Subcutaneous abdominal adipose tissue (tissue), 5 donors: Measurements from ENCODE around the gene MORN3.
"Not testable (repeated sequence)": the region's sequence is repeated elsewhere in the genome, so short reads cannot be mapped to it uniquely, and the experiment has no call there.

ENCODE experiments used
- H3K27ac ChIP-seq: one replicate; pipeline ENCODE4 v1.7.0; 2013; ENCODE audit warnings: low read depth, mild to moderate bottlenecking, inconsistent platforms, low read length, moderate library complexity
- H3K27me3 ChIP-seq, 5 donors: one replicate each; pipeline ENCODE4 v1.7.0; 2013; ENCODE audit warnings: low read length in 5 of 5, inconsistent platforms in 1 of 5; ENCODE audit not compliant: control insufficient read depth in 5 of 5, insufficient read depth in 4 of 5
- H3K36me3 ChIP-seq, 5 donors: one replicate each; pipeline ENCODE4 v1.7.0; 2013; ENCODE audit warnings: low read length in 5 of 5; ENCODE audit not compliant: control insufficient read depth in 5 of 5, insufficient read depth in 5 of 5
- H3K4me1 ChIP-seq, 5 donors: one replicate each; pipeline ENCODE4 v1.7.0; 2013; ENCODE audit warnings: low read length in 5 of 5, mild to moderate bottlenecking in 3 of 5, moderate library complexity in 1 of 5; ENCODE audit not compliant: control insufficient read depth in 5 of 5, insufficient read depth in 5 of 5
- H3K4me3 ChIP-seq, 5 donors: one replicate each; pipeline ENCODE4 v1.7.0; 2013; ENCODE audit warnings: low read length in 5 of 5, low read depth in 1 of 5
- H3K9ac ChIP-seq, 5 donors: one replicate each; pipeline ENCODE4 v1.7.0; 2013; ENCODE audit warnings: low read length in 5 of 5, mild to moderate bottlenecking in 4 of 5, moderate library complexity in 3 of 5
- H3K9me3 ChIP-seq, 5 donors: one replicate each; pipeline ENCODE4 v1.7.0; 2013; ENCODE audit warnings: low read length in 5 of 5; ENCODE audit not compliant: control insufficient read depth in 5 of 5
- donor health status: healthy.
- donor health status: healthy.
- donor health status: healthy.
- donor health status: healthy.
- donor health status: healthy.

MORN3 gene

DNA sequence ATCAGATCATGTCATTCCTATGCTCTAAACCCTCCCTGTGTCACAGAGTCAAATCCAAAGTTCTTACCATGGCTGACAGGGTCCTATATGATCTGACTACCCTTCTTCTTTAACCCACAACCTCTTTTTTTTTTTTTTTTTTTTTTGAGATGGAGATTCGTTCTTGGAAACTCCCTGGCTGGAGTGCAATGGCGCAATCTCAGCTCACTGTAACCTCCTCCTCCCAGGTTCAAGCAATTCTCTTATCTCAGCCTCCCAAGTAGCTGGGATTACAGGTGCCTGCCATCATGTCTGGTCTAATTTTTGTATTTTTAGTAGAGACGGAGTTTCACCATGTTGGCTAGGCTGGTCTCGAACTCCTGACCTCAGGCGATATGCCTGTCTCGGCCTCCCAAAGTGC is 2.6 kb downstream of the MORN3 start:
- H3K27ac ChIP-seq, H3K4me1 ChIP-seq, H3K4me3 ChIP-seq, H3K9ac ChIP-seq, H3K9me3 ChIP-seq, H3K36me3 ChIP-seq, H3K27me3 ChIP-seq: not testable (repeated sequence)

DNA sequence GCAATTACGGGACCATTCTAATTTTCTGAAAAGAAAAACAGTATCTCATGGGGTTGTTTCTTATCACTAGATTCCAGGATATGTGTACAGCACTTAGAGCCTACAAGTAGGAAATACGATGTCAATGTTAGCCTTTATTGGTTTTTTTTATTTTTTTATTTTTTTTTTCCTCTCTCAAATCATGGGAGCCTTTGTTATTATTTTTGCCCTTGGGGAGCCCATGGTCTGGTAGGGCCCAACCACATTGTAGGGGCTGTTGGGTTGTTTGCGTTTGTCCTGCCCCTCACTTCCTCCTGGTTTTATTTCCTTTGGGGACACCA is 5.9 kb downstream of the MORN3 start:
- peaks cover 0 to 13% (median 8%) of the 10 kb centered on the region in 5 donors for H3K4me1 ChIP-seq

DNA sequence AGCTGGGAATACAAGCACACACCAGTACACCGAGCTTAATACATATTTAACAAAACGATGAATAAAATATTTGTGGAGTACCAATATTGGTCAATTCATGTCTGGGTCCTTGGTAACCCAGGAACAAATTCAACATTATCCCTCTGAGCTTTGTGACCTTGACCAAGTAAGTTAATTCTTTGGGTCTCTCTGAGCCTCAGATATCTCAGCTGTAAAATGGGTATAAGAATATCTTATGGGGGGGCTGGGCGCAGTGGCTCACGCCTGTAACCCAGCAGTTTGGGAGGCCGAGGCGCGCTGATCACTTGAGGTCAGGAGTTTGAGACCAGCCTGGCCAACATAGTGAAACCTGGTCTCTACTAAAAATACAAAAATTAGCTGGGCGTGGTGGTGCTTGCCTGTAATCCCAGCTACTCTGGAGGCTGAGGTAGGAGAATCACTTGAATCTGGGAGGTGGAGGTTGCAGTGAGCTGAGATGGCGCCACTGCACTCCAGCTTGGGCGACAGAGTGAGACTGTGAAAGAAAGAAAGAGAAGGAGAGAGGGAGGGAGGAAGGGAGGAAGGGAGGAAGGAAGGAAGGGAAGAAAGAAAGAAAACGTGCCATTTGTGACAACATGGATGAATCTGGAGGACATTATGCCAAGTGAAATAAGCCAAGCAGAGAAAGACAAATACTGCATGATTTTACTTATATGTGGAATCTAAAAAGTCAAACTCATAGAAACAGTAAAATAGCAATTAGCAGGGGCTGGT is 7.9 kb downstream of the MORN3 start:
- not testable (repeated sequence) for H3K27me3 ChIP-seq, H3K4me3 ChIP-seq, H3K27ac ChIP-seq, H3K36me3 ChIP-seq, H3K9me3 ChIP-seq, H3K9ac ChIP-seq
- H3K4me1 ChIP-seq: peaks cover 0 to 14% (median 9%) of the 10 kb centered on the region in 5 donors

More for the DNA sequence above, 5.9 kb downstream of the MORN3 start:
- no peak overlapping the region for H3K9ac ChIP-seq
- no peaks in the 10 kb centered on the region for H3K27me3 ChIP-seq
- H3K9me3 ChIP-seq: no peaks in the 10 kb centered on the region
- no peak overlapping the region for H3K4me3 ChIP-seq
- H3K36me3 ChIP-seq: no peaks in the 10 kb centered on the region
- no peak overlapping the region for H3K27ac ChIP-seq

DNA sequence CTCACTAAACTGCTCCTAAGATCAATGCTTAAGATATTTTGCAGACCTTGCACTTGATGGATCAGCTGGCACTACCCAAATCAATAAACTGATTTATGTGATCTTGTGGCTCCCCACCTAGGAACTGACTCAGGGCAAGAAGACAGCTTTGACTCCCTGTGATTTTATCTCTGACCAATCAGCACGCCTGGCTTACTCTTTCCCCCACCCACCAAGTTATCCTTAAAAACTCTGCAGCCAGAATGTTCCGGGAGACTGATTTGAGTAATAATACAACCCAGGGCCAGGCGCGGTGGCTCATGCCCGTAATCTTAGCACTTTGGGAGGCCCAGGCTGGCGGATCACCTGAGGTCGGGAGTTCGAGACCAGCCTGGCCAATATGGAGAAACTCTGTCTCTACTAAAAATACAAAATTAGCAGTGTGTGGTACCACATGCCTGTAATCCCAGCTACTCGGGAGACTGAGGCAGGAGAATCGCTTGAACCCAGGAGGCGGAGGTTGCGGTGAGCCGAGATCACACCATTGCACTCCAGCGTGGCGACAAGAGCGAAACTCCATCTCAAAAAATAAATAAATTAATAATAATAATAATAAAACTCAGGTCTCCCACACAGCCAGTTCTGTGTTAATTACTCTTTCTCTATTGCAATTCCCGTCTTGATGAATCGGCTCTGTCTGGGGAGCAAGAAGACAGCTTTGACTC is 12.0 kb downstream of the MORN3 start:
- no peaks in the 10 kb centered on the region for H3K36me3 ChIP-seq
- no peak overlapping the region for H3K9ac ChIP-seq
- no peaks in the 10 kb centered on the region for H3K9me3 ChIP-seq
- H3K27ac ChIP-seq: no peak overlapping the region
- no peak overlapping the region for H3K4me3 ChIP-seq
- peaks cover 0 to 14% (median 9%) of the 10 kb centered on the region in 5 donors for H3K4me1 ChIP-seq
- H3K27me3 ChIP-seq: no peaks in the 10 kb centered on the region

DNA sequence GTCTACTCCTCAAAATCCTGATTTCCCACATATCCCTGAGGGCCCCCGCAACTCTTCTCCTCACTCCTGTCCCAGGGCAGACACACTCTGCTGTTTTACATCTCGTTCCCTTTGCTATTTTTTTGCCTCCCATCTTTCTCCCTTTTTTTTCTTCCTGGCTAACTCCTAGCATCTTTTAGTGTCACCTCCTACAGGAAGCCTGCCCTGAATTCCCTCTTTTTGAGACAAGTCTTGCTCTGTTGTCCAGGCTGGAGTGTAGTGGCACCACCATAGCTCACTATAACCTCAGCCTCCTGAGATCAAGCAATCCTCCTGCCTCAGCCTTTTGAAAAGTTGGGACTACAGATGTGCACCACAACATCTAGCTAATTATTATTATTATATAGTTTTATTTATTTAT is 13.3 kb downstream of the MORN3 start:
- H3K9ac ChIP-seq: no peak overlapping the region
- no peak overlapping the region for H3K27ac ChIP-seq
- H3K9me3 ChIP-seq: no peaks in the 10 kb centered on the region
- no peaks in the 10 kb centered on the region for H3K36me3 ChIP-seq
- no peaks in the 10 kb centered on the region for H3K27me3 ChIP-seq
- no peak overlapping the region for H3K4me3 ChIP-seq
- peaks cover 0 to 14% (median 9%) of the 10 kb centered on the region in 5 donors for H3K4me1 ChIP-seq

DNA sequence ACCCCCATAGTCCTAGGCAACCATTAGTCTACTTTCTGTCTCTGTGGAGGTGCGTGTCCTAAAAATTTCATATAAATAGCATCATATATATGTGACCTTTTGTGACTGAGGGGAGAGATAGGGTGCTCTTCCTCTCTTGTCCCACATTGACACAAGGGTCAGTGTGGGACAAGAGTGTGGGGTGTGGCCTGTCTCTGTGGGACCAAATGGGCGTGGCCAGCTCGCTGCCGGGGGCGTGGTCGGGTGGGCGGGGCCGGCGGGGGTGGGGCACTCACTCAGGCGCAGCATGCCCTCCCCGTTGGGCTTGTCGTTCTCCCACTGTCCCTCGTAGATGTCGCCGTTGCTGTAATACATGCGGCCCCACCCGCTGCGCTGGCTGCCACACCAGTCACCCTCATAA is 15.5 kb downstream of the MORN3 start:
- Histone ChIP-seq H3K4me3 (no peak overlapping the region), H3K9ac (no peak overlapping the region), H3K4me1 (peaks cover 0 to 7% (median 6%) of the 10 kb centered on the region in 5 donors), H3K36me3 (no peaks in the 10 kb centered on the region), H3K27ac (no peak overlapping the region), H3K27me3 (no peaks in the 10 kb centered on the region), H3K9me3 (no peaks in the 10 kb centered on the region)

DNA sequence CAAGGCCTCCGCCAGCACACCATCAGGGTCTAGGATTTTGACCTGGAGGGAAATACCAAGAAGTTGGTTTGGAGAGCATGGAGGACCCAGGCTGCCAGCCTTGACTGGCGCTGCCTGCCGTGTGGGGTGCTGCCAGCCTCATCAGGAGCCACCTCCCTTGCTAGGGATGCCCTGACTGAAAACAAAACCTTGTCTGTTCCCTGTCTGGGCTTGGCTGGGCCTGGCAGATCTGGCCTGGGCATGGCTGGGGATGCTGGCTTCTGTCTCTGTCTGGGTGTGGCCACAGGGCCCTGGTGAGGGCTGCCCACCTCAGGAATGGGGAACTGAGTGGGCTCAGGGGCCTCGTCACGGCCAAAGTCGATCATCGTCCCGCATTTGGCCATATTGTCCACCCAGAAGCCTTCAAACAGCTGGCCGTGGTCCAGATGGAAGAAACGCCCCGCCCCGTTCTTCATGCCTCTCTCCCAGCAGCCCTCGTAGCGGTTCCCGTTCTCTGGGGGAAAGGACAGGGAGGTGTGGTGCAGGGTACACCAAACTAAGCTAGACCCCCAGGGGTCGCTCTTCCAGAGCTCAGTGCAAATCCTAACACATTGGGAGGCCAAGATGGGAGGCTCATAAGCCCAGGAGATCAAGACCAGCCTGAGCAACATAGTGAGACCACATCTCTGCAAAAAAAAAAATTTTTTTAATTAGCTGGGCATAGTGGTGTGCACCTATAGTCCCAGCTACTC is 16.5 kb downstream of the MORN3 start:
- Histone ChIP-seq H3K36me3 (no peaks in the 10 kb centered on the region), H3K4me1 (no peaks in the 10 kb centered on the region), H3K9me3 (no peaks in the 10 kb centered on the region), H3K27me3 (no peaks in the 10 kb centered on the region), H3K4me3 (no peak overlapping the region), H3K9ac (no peak overlapping the region), H3K27ac (no peak overlapping the region)

DNA sequence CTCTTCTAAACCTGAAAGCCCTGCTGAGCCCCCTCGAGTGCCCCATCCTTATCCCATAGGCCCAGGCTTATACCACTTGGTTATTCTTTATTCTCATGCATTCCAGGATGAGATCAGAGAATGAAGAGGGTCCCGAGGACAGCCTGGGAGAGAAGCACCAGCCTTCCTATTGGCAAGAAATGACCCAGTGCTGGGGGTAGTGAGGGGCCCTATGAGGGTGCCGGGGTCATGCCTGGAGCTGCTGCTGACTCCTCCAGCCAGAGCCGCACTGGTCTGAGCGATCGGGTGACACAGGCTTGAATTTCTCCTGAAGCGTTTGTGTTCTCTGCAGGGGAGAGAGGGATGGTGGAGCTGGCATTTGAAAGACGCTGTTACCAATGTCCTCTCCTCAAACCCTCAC is 18.1 kb downstream of the MORN3 start:
- Histone ChIP-seq H3K27ac (no peak overlapping the region), H3K27me3 (no peaks in the 10 kb centered on the region), H3K9ac (no peak overlapping the region), H3K9me3 (no peaks in the 10 kb centered on the region), H3K36me3 (no peaks in the 10 kb centered on the region), H3K4me3 (no peak overlapping the region), H3K4me1 (no peaks in the 10 kb centered on the region)

DNA sequence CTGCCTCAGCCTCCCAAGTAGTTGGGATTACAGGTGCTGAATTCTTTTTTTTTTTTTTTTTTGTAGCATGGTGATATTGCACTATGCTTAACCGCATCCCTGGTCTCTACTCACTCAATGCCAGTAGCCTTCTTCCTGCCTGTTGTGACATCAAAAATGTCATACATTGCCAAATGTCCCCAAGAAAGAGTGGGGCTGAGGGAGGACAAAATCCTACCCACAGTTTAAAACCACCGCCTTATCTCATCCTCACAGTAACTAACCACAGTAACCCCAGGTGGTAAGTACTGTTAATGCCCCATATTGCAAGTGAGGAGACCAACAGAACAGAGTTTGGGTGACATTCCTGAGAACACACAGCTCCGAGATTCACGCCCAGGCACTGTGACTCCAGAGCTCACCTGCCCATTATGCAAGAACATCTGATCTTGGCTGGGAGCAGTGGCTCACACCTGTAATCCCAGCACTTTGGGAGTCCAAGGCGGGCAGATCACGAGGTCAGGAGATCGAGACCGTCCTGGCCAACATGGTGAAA is 19.6 kb downstream of the MORN3 start:
- Histone ChIP-seq H3K36me3 (no peaks in the 10 kb centered on the region), H3K4me3 (no peak overlapping the region), H3K9me3 (no peaks in the 10 kb centered on the region), H3K4me1 (no peaks in the 10 kb centered on the region), H3K27me3 (no peaks in the 10 kb centered on the region), H3K9ac (no peak overlapping the region), H3K27ac (no peak overlapping the region)

DNA sequence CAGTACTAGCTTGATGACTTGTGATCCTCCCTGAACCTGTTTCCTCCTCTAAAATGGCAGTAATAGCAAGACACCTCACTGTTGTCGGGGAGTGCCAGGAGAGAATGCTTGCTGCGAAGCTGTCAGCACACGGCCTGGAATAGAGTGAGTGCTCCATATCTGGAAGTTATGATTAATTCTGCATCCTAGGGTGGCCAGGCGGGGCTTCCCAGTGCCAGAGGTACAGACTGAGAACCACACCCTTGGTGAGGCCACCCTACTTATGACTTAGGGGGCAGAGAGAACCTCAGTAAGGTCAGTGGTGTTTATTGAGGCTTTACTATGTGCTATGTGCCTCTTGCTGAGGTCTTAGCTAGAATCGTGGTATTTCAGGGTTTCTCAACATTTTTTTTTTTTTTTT is 20.1 kb downstream of the MORN3 start:
- Histone ChIP-seq H3K9me3 (no peaks in the 10 kb centered on the region), H3K4me3 (no peak overlapping the region), H3K27ac (no peak overlapping the region), H3K27me3 (no peaks in the 10 kb centered on the region), H3K36me3 (no peaks in the 10 kb centered on the region), H3K4me1 (no peaks in the 10 kb centered on the region), H3K9ac (no peak overlapping the region)
